Measurements from ENCODE around the gene AP3S2. TPM values are rescaled to one million over a fixed set of nuclear protein-coding genes. Genes with fewer than 3 reads are reported as not detected.

The AP3S2 gene
- total and polyA plus RNA-seq, 2 of the 13 experiments (the other 11 are each of a cell fraction or from before 2014, with no cell fraction given): 17.6 to 44.4 TPM

- TF ChIP-seq ATF5 (CRISPR knock-in tag; IDR thresholded peaks at IDR 0.05; ENCODE audit: low read depth) (no peak), ZNF260 (CRISPR knock-in tag; IDR thresholded peaks at IDR 0.05; ENCODE audit: borderline replicate concordance, low read depth) (no peak)
Measured at GRCh38 chr15:89878323-89878722, 15.5 kb downstream of the AP3S2 start (continued).

- CTCF ChIA-PET (ENCODE audit: low intra/inter-chr PET ratio, low total read pairs): no interaction called here
- TF ChIP-seq ZSCAN29 (CRISPR knock-in tag; conservative IDR thresholded peaks at IDR 0.05): no peak
- no peak for TF ChIP-seq PAF1 (CRISPR knock-in tag; IDR thresholded peaks at IDR 0.05)
- no peak for TF ChIP-seq CEBPZ (IDR thresholded peaks at IDR 0.05; ENCODE audit: low read length)
- TF ChIP-seq NONO (IDR thresholded peaks at IDR 0.05): no peak
- no peak for TF ChIP-seq NONO (CRISPR knock-in tag; conservative IDR thresholded peaks at IDR 0.05)
- TF ChIP-seq ZNF205 (CRISPR knock-in tag; IDR thresholded peaks at IDR 0.05): no peak
- TF ChIP-seq DNMT3B (CRISPR knock-in tag; conservative IDR thresholded peaks at IDR 0.05): no peak
- no peak for TF ChIP-seq ZNF382 (CRISPR knock-in tag; IDR thresholded peaks at IDR 0.05; ENCODE audit: borderline replicate concordance)
- no peak for TF ChIP-seq RARA (CRISPR knock-in tag; IDR thresholded peaks at IDR 0.05)
- no peak for TF ChIP-seq GFI1 (CRISPR knock-in tag; IDR thresholded peaks at IDR 0.05; ENCODE audit: borderline replicate concordance)
- no peak for TF ChIP-seq HDAC1 (CRISPR knock-in tag; IDR thresholded peaks at IDR 0.05)
- no peak for TF ChIP-seq ZNF510 (CRISPR knock-in tag; IDR thresholded peaks at IDR 0.05; ENCODE audit: low read depth)
- TF ChIP-seq GTF2F1 (IDR thresholded peaks at IDR 0.05; ENCODE audit: low read length): no peak
- TF ChIP-seq PRDM10 (CRISPR knock-in tag; IDR thresholded peaks at IDR 0.05; ENCODE audit: low read depth): no peak
- TF ChIP-seq MXD3 (CRISPR knock-in tag; IDR thresholded peaks at IDR 0.05): no peak
Measured at GRCh38 chr15:89877083-89877425, 16.7 kb downstream of the AP3S2 start.

More at GRCh38 chr15:89877083-89877425, 16.7 kb downstream of the AP3S2 start:
- H3K27me3 ChIP-seq (ENCODE audit: control insufficient read depth in 1 of 2, insufficient read depth in 2 of 2, low read length in 2 of 2): no peaks in the 10 kb centered on the region
- H3K9ac ChIP-seq (ENCODE audit: insufficient read depth, low read depth, low read length): no peak overlapping the region
- WGBS (ENCODE audit: low lambda C conversion rate): 91% methylated on average over 2 of the region's 2 CpGs
- no peak overlapping the region for H3K4me2 ChIP-seq (ENCODE audit: low read depth, low read length)
- intact Hi-C loops (cut with micrococcal nuclease; ENCODE audit: unreplicated experiment) (loop anchor here (5.0 kb wide), 1 partner anchor 70 kb away; no protein-coding TSS in a partner anchor), in situ Hi-C loops (cut with HindIII; ENCODE audit: extremely low pct_ligation_motif_present, low pct_unique_long_range_greater_than_20kb) (loop anchor here (5.0 kb wide), 1 partner anchor 120 kb away; no protein-coding TSS in a partner anchor)
- H2AFZ ChIP-seq (ENCODE audit: low read length): no peak overlapping the region
- no peaks in the 10 kb centered on the region for H3K79me2 ChIP-seq (ENCODE audit: insufficient read depth, low read length)
- no peak for FAIRE-seq
- H3K4me3 ChIP-seq (replicated peaks in 1 of 3; ENCODE audit: insufficient read depth in 1 of 3, low read depth in 2 of 3, low read length in 3 of 3): no peak overlapping the region
- H3K36me3 ChIP-seq (replicated peaks in 1 of 2; ENCODE audit: control insufficient read depth in 1 of 2, insufficient read depth in 2 of 2, low read length in 2 of 2): peaks cover 0 to 31% of the 10 kb centered on the region in 2 experiments; a peak in 2 of 5 replicates
- no peak overlapping the region for H3K27ac ChIP-seq (ENCODE audit: extremely low read length, insufficient read depth, low read length)
- H3K9me3 ChIP-seq (ENCODE audit: low read length): no peaks in the 10 kb centered on the region
- no peaks in the 10 kb centered on the region for H4K20me1 ChIP-seq (ENCODE audit: insufficient read depth, low read length)
- DNase-seq (ENCODE audit: low spot score): no peak
- BruUV-seq (replicated peaks): no TSS peak
- POLR2A ChIA-PET: interaction anchor here (0.8 kb wide), 1 partner anchor 116 kb away, joined by 3 read pairs; no protein-coding TSS in a partner anchor
- no peak for ATAC-seq
- no peaks in the 10 kb centered on the region for H3K4me1 ChIP-seq (ENCODE audit: insufficient read depth, low read length)

Measured in HepG2 (cell line).